Keratinocyte (primary cell): ENCODE results near the gene DPYSL5. TPM values are rescaled to one million over a fixed set of nuclear protein-coding genes. Genes with fewer than 3 reads are reported as not detected.

ENCODE experiments used
- DNase-seq: peaks from one replicate; pipeline ENCODE4 v3.0.0-alpha.2; 2011; ENCODE audit warnings: low read depth, missing footprints, low spot score
- FAIRE-seq: peaks from 2 replicates; lab custom pipeline; 2011; peaks lifted over from hg19 to GRCh38; lab: Jason Lieb, UNC
- H2AFZ ChIP-seq: 2 replicates; pipeline ENCODE4 v1.6.0; 2012; ENCODE audit warnings: low read length, control low read depth, inconsistent platforms; ENCODE audit not compliant: control insufficient read depth
- H3K27ac ChIP-seq: 2 replicates; pipeline ENCODE4 v1.5.1; 2011; ENCODE audit warnings: low read length; ENCODE audit not compliant: control insufficient read depth, insufficient read depth
- H3K27me3 ChIP-seq: 3 replicates; pipeline ENCODE4 v1.6.0; 2011; ENCODE audit warnings: low read length; ENCODE audit not compliant: control insufficient read depth, insufficient read depth; ENCODE audit errors: extremely low read depth
- H3K36me3 ChIP-seq, 2 experiments: 2 replicates in 1 of 2; 3 replicates in 1 of 2; pipeline ENCODE4 v1.5.1; 2011; ENCODE audit warnings: low read length in 2 of 2, mild to moderate bottlenecking in 1 of 2; ENCODE audit not compliant: control insufficient read depth in 2 of 2, insufficient read depth in 2 of 2; ENCODE audit errors: extremely low read depth in 1 of 2
- H3K4me1 ChIP-seq: 3 replicates; pipeline ENCODE4 v1.5.1; 2011; ENCODE audit warnings: low read length; ENCODE audit not compliant: control insufficient read depth, insufficient read depth; ENCODE audit errors: extremely low read depth
- H3K4me2 ChIP-seq: 3 replicates; pipeline ENCODE4 v1.6.0; 2011; ENCODE audit warnings: low read depth, low read length; ENCODE audit not compliant: control insufficient read depth, insufficient read depth; ENCODE audit errors: extremely low read depth
- H3K4me3 ChIP-seq, 3 experiments: fragments of 200-600 bp in 1 of 3; sonication (generic) in 1 of 3; 2 replicates in 2 of 3; 3 replicates in 1 of 3; pipeline ENCODE4 v1.5.1; 2011 to 2016; ENCODE audit warnings: low read length in 3 of 3, mild to moderate bottlenecking in 3 of 3, control low read depth in 2 of 3, inconsistent platforms in 1 of 3, low read depth in 1 of 3, mixed read lengths in 1 of 3, mixed run types in 1 of 3, moderate library complexity in 1 of 3; ENCODE audit not compliant: control insufficient read depth in 2 of 3, insufficient read depth in 2 of 3; ENCODE audit errors: extremely low read depth in 1 of 3
- H3K79me2 ChIP-seq: 2 replicates; pipeline ENCODE4 v1.6.0; 2012; ENCODE audit warnings: low read length; ENCODE audit not compliant: control insufficient read depth, insufficient read depth
- H3K9ac ChIP-seq: 3 replicates; pipeline ENCODE4 v1.6.0; 2011; ENCODE audit warnings: low read length; ENCODE audit not compliant: control insufficient read depth, insufficient read depth; ENCODE audit errors: extremely low read depth
- H3K9me1 ChIP-seq: 3 replicates; pipeline ENCODE4 v1.6.0; 2011; ENCODE audit warnings: low read length; ENCODE audit not compliant: control insufficient read depth, insufficient read depth; ENCODE audit errors: extremely low read depth
- H3K9me3 ChIP-seq: 2 replicates; pipeline ENCODE4 v1.5.1; 2012; ENCODE audit warnings: low read depth, low read length; ENCODE audit not compliant: control insufficient read depth
- H4K20me1 ChIP-seq: 3 replicates; pipeline ENCODE4 v1.6.0; 2011; ENCODE audit warnings: low read length; ENCODE audit not compliant: control insufficient read depth, insufficient read depth; ENCODE audit errors: extremely low read depth
- EZH2 ChIP-seq: IDR thresholded peaks from one replicate; pipeline ENCODE4 v1.6.1; 2012; ENCODE audit warnings: inconsistent platforms, mild to moderate bottlenecking, low read length, moderate library complexity
- dilution Hi-C: fragments of 300-500 bp; cut with MboI; formaldehyde crosslinking; loops from one replicate; pipeline ENCODE4 v1.7.0; 2020; ENCODE audit warnings: low sequenced_read_pairs; ENCODE audit not compliant: extremely low pct_ligation_motif_present
- polyA plus RNA-seq, 5 experiments: library from polyadenylated mRNA; depleted of rRNA in 3 of 5; stranded (reverse) in 3 of 5; stranded (forward) in 1 of 5; unstranded in 1 of 5; fragments of >200 nt; gene quantifications; 1 replicate in 1 of 5; 2 replicates in 3 of 5; 3 replicates in 1 of 5; pipeline versions ENCODE4 v1.2.1 to v1.2.3, GENCODE V29; 2011 to 2012; ENCODE audit warnings: missing spikeins in 2 of 5, low read depth in 1 of 5, low replicate concordance in 1 of 5
- TF ChIP-seq, protein P1 (sequence below), 3 experiments: IDR thresholded peaks in 1 of 3; conservative IDR thresholded peaks in 1 of 3; optimal IDR thresholded peaks in 1 of 3; 2 replicates in 2 of 3; 3 replicates in 1 of 3; pipeline versions ENCODE3 to v1.5.1; 2011; ENCODE audit warnings: low read length in 3 of 3, mild to moderate bottlenecking in 3 of 3, moderate library complexity in 2 of 3, control low read depth in 1 of 3, inconsistent platforms in 1 of 3; ENCODE audit not compliant: insufficient read depth in 2 of 3; ENCODE audit errors: extremely low read depth in 1 of 3

The DPYSL5 gene
- polyA plus RNA-seq, 1 donor (not counting 4 experiments of a cell fraction or from before 2014, with no cell fraction given) = not detected

GRCh38 chr2:26850505-26850904, 2.6 kb downstream of the DPYSL5 start:
- no peak for DNase-seq
- Histone ChIP-seq H3K4me3 (no peak overlapping the region), H2AFZ (no peak overlapping the region), H3K4me1 (peaks cover 4% of the 10 kb centered on the region), H3K36me3 (no peaks in the 10 kb centered on the region), H3K27me3 (peaks cover 69% of the 10 kb centered on the region), H3K9me1 (no peaks in the 10 kb centered on the region), H3K4me2 (no peak overlapping the region), H3K79me2 (no peaks in the 10 kb centered on the region), H4K20me1 (no peaks in the 10 kb centered on the region), H3K9ac (no peak overlapping the region), H3K9me3 (no peaks in the 10 kb centered on the region), H3K27ac (no peak overlapping the region)
- dilution Hi-C loops = no loop called here
- FAIRE-seq = no peak
- TF ChIP-seq, protein P1, sequence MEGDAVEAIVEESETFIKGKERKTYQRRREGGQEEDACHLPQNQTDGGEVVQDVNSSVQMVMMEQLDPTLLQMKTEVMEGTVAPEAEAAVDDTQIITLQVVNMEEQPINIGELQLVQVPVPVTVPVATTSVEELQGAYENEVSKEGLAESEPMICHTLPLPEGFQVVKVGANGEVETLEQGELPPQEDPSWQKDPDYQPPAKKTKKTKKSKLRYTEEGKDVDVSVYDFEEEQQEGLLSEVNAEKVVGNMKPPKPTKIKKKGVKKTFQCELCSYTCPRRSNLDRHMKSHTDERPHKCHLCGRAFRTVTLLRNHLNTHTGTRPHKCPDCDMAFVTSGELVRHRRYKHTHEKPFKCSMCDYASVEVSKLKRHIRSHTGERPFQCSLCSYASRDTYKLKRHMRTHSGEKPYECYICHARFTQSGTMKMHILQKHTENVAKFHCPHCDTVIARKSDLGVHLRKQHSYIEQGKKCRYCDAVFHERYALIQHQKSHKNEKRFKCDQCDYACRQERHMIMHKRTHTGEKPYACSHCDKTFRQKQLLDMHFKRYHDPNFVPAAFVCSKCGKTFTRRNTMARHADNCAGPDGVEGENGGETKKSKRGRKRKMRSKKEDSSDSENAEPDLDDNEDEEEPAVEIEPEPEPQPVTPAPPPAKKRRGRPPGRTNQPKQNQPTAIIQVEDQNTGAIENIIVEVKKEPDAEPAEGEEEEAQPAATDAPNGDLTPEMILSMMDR (optimal IDR thresholded peaks at IDR 0.05 in 1 of 3, IDR thresholded peaks at IDR 0.05 in 1 of 3, conservative IDR thresholded peaks at IDR 0.05 in 1 of 3; ENCODE audit: extremely low read depth in 1 of 3, insufficient read depth in 2 of 3, low read length in 3 of 3) = no peak
- no peak for TF ChIP-seq EZH2

- no peak for TF ChIP-seq EZH2
- TF ChIP-seq, protein P1 (optimal IDR thresholded peaks at IDR 0.05 in 1 of 3, IDR thresholded peaks at IDR 0.05 in 1 of 3, conservative IDR thresholded peaks at IDR 0.05 in 1 of 3; ENCODE audit: extremely low read depth in 1 of 3, insufficient read depth in 2 of 3, low read length in 3 of 3) = no peak
- dilution Hi-C loops = no loop called here
- H3K9me3 ChIP-seq = no peaks in the 10 kb centered on the region
- no peaks in the 10 kb centered on the region for H3K9me1 ChIP-seq
- H3K4me2 ChIP-seq = no peak overlapping the region
- peaks cover 4% of the 10 kb centered on the region for H3K4me1 ChIP-seq
- H3K79me2 ChIP-seq = no peaks in the 10 kb centered on the region
- H4K20me1 ChIP-seq = no peaks in the 10 kb centered on the region
- DNase-seq (no peak), FAIRE-seq (no peak)
- H3K27me3 ChIP-seq = peaks cover 50% of the 10 kb centered on the region
- no peak overlapping the region for H3K4me3 ChIP-seq
- no peaks in the 10 kb centered on the region for H3K36me3 ChIP-seq
- H3K9ac ChIP-seq = no peak overlapping the region
- no peak overlapping the region for H2AFZ ChIP-seq
- no peak overlapping the region for H3K27ac ChIP-seq
Measured at GRCh38 chr2:26852405-26853306, 4.7 kb downstream of the DPYSL5 start.
